Pancreas (tissue), 10 donors: ENCODE results near the gene KRT86. TPM values are rescaled to one million over a fixed set of nuclear protein-coding genes. Genes with fewer than 3 reads are reported as not detected.

Experiments used
- ATAC-seq, 4 donors: fragments of 200-7000 bp; cut with Tn5 transposase; one replicate each; pipeline versions ENCODE4 v1.8.0 to v1.9.1; 2020; ENCODE audit warnings: mild to moderate bottlenecking in 4 of 4, moderate library complexity in 4 of 4
- DNase-seq, 6 donors: peaks; one replicate each; pipeline ENCODE4 v3.0.0-alpha.2; 2020
- FAIRE-seq: peaks from 2 replicates; lab custom pipeline; 2012; peaks lifted over from hg19 to GRCh38; lab: Jason Lieb, UNC
- H3K27ac ChIP-seq, 4 donors: fragments of 200-600 bp; sonication (generic); 1 replicate in 3 of 4; 2 replicates in 1 of 4; pipeline versions ENCODE4 v1.5.0 to v1.8.0; 2020
- H3K27me3 ChIP-seq, 4 donors: fragments of 200-600 bp; one replicate each; pipeline ENCODE4 v1.8.0; 2021
- H3K36me3 ChIP-seq, 3 donors: fragments of 200-600 bp; sonication (generic) in 1 of 3; one replicate each; pipeline versions ENCODE4 v1.5.0 to v1.8.0; 2020 to 2021
- H3K4me1 ChIP-seq, 3 donors: fragments of 200-600 bp; one replicate each; pipeline ENCODE4 v1.8.0; 2021
- H3K4me3 ChIP-seq, 4 donors: fragments of 200-600 bp; sonication (generic) in 2 of 4; one replicate each; pipeline versions ENCODE4 v1.5.0 to v1.8.0; 2020 to 2021
- H3K9me3 ChIP-seq, 4 donors: fragments of 200-600 bp; one replicate each; pipeline ENCODE4 v1.8.0; 2021
- WGBS, 2 donors: extraction: QIAGEN DNeasy Blood & Tissue Kit; methylation state at CpG; one replicate each; pipeline ENCODE4 v1.1.7; 2013; 5-methylcytosine and 5-hydroxymethylcytosine counted together
- intact Hi-C, 3 donors: fragments of 100-400 bp; cut with DNase I; formaldehyde crosslinking; loops; one replicate each; pipeline versions ENCODE4 v1.11.1 to v1.14.2; 2022
- polyA plus RNA-seq, 2 donors: library from polyadenylated mRNA; stranded (reverse); fragments of 200-250 nt; gene quantifications; one replicate each; pipeline ENCODE4 v1.2.3, GENCODE V29; 2013
- total RNA-seq, 6 donors: library from RNA; stranded (reverse); fragmentation: NEBNext Ultra II Directional in 4 of 6; extraction: Animal tissue kit (Norgen Biotek cat#: 25700) in 4 of 6; gene quantifications; one replicate each; pipeline versions ENCODE4 v1.2.1 to v1.2.4, GENCODE V29; 2021 to 2023
- TF ChIP-seq, protein P1 (sequence below), 4 donors: fragments of 200-600 bp; sonication (generic) in 3 of 4; IDR thresholded peaks; one replicate each; pipeline versions ENCODE4 v1.5.0 to v1.8.0; 2021; ENCODE audit warnings: antibody characterized with exemption in 4 of 4
- donor health status: healthy with polysubstance abuse.
- donor health status: DM: no; HTN: no; CAD: no; lungs with moderate emphysema.
- donor health status: DM: no; HTN: no; CAD: no.
- donor health status: control.
- donor health status: control.
- donor health status: Bipolar disorder and iron deficiency.
- donor health status: DM: yes; HTN: yes; CAD: no.
- donor health status: DM: no; HTN: no; CAD: no.
- donor health status: DM: no; HTN: no; CAD: no.
- donor health status: DM: yes; HTN: yes; CAD: no.

KRT86 gene
- total and polyA plus RNA-seq, 8 donors: 0.60 to 3.3 (median 1.8) TPM

DNA sequence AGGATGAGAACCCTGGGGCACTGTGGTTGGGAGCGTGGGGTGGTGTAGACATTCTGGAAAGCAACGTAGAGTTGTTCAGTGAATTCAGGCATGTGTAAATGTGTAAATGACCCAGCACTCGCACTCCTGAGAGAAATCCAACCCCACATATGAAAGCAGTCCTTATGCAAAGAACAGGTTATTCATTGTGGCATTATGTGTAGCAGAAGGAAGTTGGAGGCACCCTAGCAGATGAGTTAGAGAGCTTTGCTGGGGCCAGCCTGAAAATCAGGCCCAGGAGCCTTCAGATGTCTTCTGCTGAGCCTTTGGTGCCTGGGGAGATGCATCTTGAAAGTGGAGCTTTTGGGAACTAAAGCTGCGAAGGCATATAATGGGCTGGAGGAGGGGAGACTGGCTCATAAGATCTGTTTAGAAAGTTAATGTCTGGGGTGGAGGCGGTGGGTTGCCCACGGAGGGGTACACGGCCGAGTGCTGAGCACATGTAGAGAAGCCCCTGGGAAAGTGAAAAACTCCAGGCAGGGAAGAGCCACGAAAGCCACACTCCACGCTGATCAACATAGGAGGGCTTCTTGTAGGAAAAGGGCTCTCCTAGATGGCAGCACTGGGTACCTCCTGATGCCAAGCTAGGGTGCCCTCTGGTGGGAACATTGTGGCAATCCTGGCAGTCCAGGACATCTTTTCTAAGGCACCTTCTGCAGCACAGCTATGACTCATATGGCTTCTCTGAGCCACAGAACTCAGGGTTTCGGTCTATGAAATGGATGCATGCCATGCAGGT lies 52.8 kb downstream of the KRT86 start:
- TF ChIP-seq, protein P1, sequence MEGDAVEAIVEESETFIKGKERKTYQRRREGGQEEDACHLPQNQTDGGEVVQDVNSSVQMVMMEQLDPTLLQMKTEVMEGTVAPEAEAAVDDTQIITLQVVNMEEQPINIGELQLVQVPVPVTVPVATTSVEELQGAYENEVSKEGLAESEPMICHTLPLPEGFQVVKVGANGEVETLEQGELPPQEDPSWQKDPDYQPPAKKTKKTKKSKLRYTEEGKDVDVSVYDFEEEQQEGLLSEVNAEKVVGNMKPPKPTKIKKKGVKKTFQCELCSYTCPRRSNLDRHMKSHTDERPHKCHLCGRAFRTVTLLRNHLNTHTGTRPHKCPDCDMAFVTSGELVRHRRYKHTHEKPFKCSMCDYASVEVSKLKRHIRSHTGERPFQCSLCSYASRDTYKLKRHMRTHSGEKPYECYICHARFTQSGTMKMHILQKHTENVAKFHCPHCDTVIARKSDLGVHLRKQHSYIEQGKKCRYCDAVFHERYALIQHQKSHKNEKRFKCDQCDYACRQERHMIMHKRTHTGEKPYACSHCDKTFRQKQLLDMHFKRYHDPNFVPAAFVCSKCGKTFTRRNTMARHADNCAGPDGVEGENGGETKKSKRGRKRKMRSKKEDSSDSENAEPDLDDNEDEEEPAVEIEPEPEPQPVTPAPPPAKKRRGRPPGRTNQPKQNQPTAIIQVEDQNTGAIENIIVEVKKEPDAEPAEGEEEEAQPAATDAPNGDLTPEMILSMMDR (IDR thresholded peaks at IDR 0.05): peak; percentile 69 to 75 (median 72)
- Histone ChIP-seq H3K36me3 (no peaks in the 10 kb centered on the region), H3K9me3 (no peaks in the 10 kb centered on the region), H3K4me3 (no peak overlapping the region), H3K4me1 (peaks cover 0 to 2% (median 0%) of the 10 kb centered on the region in 3 donors), H3K27me3 (no peaks in the 10 kb centered on the region), H3K27ac (no peak overlapping the region)
- intact Hi-C loops: no loop called here
- DNase-seq: peak in 5 of 6 donors; percentile 72 to 94 (median 85)
- 28 to 29% methylated on average over 11 of the region's 11 CpGs for WGBS, 2 donors
- no peak for FAIRE-seq
- peak; percentile 96 to 99 (median 98) for ATAC-seq

DNA sequence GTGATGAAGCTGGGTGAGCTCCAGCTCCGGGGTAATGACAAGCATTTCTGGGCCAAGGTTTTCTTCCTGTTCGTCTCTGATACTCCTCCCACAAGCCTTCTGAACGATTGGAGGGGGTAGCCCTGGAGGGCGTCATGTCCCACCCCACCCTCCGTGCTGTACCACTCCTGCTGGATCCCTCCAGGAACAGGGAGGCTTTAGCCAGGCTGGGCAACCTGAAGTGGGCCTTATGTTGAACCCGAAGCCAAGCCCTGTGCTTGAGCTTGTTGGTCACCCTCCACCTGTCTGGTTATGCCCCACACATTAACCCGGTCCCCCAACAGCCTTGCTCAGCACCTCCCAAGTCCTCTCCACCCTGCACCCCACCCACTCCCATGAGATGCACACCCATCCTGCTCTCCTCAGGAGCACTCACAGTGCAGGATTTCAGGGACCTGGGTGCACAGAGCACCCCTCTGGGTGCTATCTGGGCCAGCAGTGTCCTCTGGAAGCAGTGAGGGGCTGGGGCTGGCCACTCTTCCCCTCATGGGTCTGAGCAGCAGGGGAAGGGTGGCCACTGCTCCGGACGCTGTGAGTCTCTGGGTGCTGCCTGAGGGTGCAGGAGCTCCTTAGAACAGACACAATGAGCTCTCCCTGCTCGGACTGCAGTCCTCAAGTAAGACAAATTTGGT lies 53.5 kb downstream of the KRT86 start:
- no peaks in the 10 kb centered on the region for H3K27me3 ChIP-seq
- FAIRE-seq: no peak
- ATAC-seq: peak; percentile 5 to 15 (median 5)
- TF ChIP-seq, protein P1 (IDR thresholded peaks at IDR 0.05): no peak
- no peak overlapping the region for H3K27ac ChIP-seq
- DNase-seq: no peak
- peaks cover 0 to 2% (median 0%) of the 10 kb centered on the region in 3 donors for H3K4me1 ChIP-seq
- 48 to 52% methylated on average over 10 of the region's 10 CpGs for WGBS, 2 donors
- no peaks in the 10 kb centered on the region for H3K9me3 ChIP-seq
- no peak overlapping the region for H3K4me3 ChIP-seq
- H3K36me3 ChIP-seq: no peaks in the 10 kb centered on the region
- intact Hi-C loops: no loop called here

DNA sequence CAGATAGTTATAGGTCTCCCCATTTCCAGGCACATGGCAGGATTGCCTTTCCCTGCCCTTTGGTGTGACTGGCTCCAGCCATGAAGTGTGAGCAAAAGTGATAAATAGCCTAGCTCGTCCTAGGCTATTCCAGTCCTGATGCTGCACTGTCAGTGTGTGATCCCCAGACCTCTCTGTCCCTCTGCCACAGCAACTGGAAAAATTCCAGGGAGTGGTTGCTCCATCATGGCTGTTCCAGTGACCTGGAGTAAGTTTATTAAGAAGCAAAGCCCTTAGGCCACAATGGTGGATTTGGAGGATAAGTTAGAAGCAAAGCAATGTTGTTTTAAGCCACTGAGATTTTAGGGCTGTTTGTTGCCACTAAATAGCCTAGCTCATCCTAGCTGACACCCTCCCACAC lies 56.6 kb downstream of the KRT86 start:
- WGBS, 2 donors: 42 to 76% methylated on average over 1 of the region's 1 CpG
- Histone ChIP-seq H3K36me3 (no peaks in the 10 kb centered on the region), H3K4me3 (no peak overlapping the region), H3K27ac (no peak overlapping the region), H3K27me3 (no peaks in the 10 kb centered on the region), H3K9me3 (no peaks in the 10 kb centered on the region), H3K4me1 (peaks cover 0 to 2% (median 0%) of the 10 kb centered on the region in 3 donors)
- ATAC-seq (no peak), DNase-seq (no peak), FAIRE-seq (no peak)
- TF ChIP-seq, protein P1 (IDR thresholded peaks at IDR 0.05): no peak
- intact Hi-C loops: no loop called here

DNA sequence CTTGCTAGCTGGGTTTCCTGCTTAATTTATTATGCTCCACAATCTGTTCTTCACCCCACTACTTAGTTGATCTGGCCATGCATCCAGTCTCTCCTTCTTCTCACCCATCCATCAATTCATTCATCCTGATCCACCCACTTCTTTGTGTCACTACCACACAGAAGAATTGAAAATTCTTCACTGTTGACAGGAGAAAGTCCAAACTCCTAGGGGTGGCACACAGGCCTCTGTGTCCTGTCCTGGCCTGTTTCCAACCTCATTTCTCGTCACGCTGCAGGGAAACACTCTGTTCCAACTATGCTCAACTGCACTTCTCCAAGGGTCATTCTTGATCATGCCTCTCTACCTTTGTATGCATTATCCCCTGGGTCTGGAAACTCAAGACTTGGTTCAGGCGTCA lies 57.4 kb downstream of the KRT86 start:
- intact Hi-C loops: no loop called here
- no peaks in the 10 kb centered on the region for H3K9me3 ChIP-seq
- no peaks in the 10 kb centered on the region for H3K36me3 ChIP-seq
- H3K27me3 ChIP-seq: no peaks in the 10 kb centered on the region
- ATAC-seq (no peak), FAIRE-seq (no peak), DNase-seq (no peak)
- H3K4me3 ChIP-seq: no peak overlapping the region
- H3K4me1 ChIP-seq: peaks cover 0 to 2% (median 0%) of the 10 kb centered on the region in 3 donors
- TF ChIP-seq, protein P1 (IDR thresholded peaks at IDR 0.05): no peak
- no peak overlapping the region for H3K27ac ChIP-seq
- 75 to 76% methylated on average over 3 of the region's 3 CpGs for WGBS, 2 donors
